LNCAP (cell line): ENCODE results near the gene RSPH1.

Experiments used
- TF ChIP-seq, protein P1 (sequence below): fragments of 450-650 bp; IDR thresholded peaks from 2 replicates; pipeline ENCODE4 v1.5.1; 2017; ENCODE audit warnings: mild to moderate bottlenecking

Gene RSPH1

DNA sequence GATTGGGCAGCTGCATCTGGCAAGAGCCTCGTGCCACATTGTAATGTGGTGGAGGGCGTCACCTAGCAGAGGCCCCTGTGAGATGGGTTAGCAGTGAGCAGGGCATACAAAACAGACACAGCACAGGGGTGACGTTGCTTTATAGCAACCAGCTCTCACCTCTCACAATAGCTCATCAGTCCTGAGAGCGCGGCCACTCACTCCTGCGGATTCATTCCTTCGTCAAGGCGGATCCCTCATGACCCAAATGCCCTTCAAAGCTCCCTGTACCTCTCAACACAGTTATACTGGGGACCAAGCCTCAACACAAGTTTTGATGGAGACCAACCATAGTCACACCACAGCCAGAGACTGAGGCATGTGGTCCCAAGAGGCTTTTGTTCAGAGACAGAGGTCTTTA lies 40.6 kb upstream of the RSPH1 start:
- TF ChIP-seq, protein P1, sequence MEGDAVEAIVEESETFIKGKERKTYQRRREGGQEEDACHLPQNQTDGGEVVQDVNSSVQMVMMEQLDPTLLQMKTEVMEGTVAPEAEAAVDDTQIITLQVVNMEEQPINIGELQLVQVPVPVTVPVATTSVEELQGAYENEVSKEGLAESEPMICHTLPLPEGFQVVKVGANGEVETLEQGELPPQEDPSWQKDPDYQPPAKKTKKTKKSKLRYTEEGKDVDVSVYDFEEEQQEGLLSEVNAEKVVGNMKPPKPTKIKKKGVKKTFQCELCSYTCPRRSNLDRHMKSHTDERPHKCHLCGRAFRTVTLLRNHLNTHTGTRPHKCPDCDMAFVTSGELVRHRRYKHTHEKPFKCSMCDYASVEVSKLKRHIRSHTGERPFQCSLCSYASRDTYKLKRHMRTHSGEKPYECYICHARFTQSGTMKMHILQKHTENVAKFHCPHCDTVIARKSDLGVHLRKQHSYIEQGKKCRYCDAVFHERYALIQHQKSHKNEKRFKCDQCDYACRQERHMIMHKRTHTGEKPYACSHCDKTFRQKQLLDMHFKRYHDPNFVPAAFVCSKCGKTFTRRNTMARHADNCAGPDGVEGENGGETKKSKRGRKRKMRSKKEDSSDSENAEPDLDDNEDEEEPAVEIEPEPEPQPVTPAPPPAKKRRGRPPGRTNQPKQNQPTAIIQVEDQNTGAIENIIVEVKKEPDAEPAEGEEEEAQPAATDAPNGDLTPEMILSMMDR: no peak

DNA sequence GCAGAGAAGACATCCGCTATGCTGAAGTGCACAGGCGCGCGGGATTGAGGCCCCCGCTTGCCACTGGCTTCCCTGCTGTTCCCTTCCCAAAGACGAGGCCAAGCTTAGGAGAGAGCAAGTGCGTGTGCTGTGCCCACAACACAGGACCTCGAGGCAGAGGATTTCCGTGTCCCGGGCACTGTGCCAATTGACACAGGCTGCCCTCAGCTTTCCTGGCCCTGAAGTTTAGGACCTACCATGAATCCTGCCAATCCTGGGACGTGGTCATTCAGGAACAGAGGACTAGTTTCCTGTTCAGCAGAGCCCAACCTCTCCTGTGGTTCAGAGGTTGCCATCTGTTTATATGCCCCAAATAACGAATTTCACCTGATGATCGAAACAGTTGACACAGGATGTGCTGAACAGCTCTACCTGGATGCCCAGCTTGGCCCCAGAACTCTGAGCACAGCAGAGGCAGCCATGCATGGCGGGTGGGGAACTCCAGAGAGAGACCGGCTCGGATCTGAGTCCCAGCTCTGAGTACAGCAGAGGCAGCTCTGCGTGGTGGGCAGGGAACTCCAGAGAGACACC lies 39.7 kb upstream of the RSPH1 start:
- TF ChIP-seq, protein P1: no peak

DNA sequence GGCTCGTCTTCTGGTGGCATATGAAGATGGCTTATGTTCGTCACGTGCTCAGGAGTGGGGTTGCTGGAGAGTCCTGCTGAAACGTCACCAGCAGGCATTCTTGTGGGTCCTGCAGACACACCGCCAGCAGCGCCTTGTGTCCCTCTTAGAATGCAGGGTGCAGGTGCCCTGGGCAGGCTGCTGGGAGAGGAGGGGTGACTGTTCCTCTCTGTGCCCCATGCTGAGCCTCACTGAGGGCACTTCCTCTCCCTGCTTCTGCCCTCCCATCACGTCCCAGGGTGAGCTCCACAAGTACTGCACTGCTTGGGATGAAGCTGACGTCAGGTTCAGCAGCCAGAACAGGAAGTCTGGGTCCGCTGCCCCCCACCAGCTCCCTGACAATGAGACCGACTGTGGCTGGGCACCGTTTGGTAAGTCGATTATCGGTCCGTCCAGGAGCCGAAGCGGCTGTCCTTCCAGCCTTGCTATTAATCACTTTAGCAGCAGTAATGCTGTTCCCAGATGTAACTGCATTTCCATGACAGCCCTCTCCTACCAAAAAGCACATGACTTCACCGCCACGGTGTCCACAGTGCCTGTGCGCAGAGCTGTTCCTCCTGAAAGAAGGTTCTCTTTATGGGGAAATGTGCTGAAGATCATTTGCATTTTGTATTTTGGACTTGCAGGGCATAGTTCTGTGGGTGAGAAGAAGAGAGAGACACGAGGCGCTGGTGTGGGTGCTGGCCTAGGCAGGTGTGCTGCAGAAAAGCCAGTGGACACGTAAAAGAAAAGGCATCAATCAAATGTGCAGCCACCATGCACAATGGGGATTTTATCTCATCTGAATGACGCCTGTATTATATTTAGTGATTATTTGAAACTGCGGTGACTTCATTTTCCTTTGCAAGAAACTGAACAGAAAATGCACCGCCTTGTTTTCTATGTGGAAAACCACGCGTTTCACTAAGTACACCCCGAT lies 38.7 kb upstream of the RSPH1 start:
- TF ChIP-seq, protein P1: no peak

DNA sequence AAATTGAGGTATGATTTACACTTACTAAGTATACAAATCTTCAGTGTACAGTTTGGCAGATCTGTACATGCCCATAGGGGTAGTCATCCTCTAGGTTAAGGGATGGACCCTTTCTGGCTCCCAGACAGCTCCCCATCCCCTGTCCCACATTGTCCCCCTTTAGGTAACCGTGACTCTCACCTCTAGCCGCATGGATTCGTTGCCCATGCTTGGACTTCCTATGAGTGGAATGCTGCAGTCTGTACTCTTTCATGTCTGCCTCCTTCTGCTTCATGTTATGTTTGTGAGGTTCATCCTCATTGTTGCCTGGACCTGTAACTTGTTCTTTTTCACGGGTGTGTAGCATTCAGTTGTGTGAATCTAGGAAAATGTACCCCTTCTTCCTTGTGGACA lies 37.9 kb upstream of the RSPH1 start:
- TF ChIP-seq, protein P1: no peak

DNA sequence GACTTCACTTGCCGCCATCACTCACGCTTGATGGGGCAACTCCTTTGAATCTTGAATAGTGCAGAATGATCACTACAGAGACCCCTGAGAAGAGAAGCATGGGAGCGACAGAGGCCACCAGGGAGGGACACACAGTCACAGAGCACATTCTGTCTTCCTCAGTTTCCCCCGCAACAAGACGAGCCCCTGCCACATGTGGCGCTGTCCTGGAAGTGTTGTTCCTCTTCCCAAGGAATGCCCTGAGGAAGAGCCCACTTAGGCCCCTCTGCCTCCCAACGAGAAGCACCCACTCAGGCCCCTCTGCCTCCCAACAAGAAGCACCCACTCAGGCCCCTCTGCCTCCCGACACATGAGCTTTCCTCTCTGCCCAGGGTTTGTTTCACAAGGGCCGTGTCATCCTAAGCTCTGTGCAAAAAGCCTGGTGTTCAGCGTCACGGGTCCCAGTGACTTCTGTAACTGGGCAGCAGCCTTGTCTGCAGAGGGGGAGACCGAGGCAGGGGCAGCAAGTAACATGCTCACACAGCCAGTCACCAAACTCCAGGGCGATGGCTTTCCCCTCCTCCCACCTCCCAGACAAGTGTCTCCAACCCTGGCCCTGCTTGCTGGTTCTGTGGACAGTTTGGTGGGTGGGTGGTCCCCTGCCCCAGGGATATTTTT lies 37.4 kb upstream of the RSPH1 start:
- TF ChIP-seq, protein P1: no peak

DNA sequence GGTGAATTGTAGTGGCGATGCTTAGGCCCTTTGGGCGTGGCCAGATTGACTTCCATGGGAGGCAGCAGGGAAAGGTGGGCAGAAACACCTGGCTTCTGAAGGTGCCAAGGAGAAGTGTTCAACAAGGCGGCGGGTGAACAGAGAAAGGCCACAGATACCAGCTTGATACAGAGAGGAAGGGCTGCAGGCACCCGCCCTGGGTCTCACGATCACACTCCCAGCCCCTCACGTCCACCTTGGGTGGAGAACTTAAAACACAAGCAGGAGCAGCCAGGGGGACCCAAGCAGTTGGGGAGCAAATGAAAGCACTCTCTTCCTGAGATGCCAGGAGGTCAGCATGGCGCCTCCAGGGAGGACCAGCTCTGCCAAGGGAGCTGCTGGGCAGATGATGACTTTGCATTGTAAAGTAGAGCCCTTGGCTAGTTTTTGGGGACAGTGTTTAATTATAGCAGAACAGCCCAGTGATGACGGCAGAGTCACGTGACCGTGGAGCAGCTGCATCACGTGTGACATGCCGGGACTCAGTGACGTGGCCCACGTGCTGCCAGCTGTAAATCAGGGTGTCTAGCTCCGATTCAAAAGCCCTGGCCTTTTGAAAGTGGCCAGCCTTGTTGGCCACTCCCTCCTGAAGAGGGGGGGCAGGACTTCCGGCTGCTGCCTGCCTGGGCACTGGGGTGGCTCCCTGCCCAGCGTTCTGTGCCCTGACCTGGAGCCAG lies 36.6 kb upstream of the RSPH1 start:
- TF ChIP-seq, protein P1: no peak

DNA sequence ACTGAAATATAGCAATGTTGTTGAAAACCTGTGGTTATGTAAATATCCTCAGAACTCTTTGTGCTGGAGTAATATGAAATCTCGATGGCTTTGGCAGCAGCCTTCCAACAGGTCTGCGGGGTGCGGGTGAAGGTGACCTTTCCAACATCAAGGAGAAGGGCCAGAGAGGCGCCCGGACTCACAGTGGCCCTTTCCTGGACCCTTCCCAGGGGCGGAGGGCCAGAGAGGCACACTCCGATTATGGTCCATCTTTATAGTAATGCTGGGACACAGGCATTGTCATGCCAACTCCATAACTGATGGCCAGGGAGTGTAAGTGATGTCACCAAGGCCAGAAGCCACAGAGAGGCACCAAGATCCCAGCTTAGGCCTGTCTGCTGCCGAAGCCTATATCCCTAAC lies 35.7 kb upstream of the RSPH1 start:
- TF ChIP-seq, protein P1: no peak
